Stimulated activated effector memory CD8-positive, alpha-beta T cell treated with anti-CD3 and anti-CD28 coated beads, Interleukin-12 subunit alpha, Interleukin-12 subunit beta, amount 100 ng/mL, for 72 hours (primary cell): ENCODE measurements around the gene ST3GAL4.

Experiments
- ATAC-seq: fragments of 150-1000 bp; cut with Tn5 transposase; 2 replicates; pipeline ENCODE4 v1.10.0; 2021
- DNase-seq, 2 donors: peaks; one replicate each; pipeline ENCODE4 v3.0.0; 2021 to 2022; ENCODE audit warnings: low spot score in 2 of 2
- H3K27ac Mint-ChIP-seq: one replicate; pipeline ENCODE4 v1.8.0; 2022; ENCODE audit warnings: mild to moderate bottlenecking, mixed read lengths
- H3K36me3 Mint-ChIP-seq: one replicate; pipeline ENCODE4 v1.8.0; 2022; ENCODE audit warnings: mild to moderate bottlenecking, mixed read lengths
- H3K4me1 Mint-ChIP-seq: one replicate; pipeline ENCODE4 v1.8.0; 2022; ENCODE audit warnings: mixed read lengths
- H3K4me3 Mint-ChIP-seq: one replicate; pipeline ENCODE4 v1.8.0; 2022; ENCODE audit warnings: mild to moderate bottlenecking, mixed read lengths
- H3K9me3 Mint-ChIP-seq: one replicate; pipeline ENCODE4 v1.8.0; 2022; ENCODE audit warnings: mixed read lengths

ST3GAL4 gene

GRCh38 chr11:126452241-126453101 is 97.0 kb downstream of the ST3GAL4 start:
- Mint-ChIP-seq H3K4me1 (peaks cover 7% of the 10 kb centered on the region), H3K4me3 (no peak overlapping the region), H3K36me3 (no peaks in the 10 kb centered on the region), H3K27ac (no peak overlapping the region), H3K9me3 (peaks cover 4% of the 10 kb centered on the region)
- no peak for ATAC-seq
- no peak for DNase-seq

GRCh38 chr11:126456089-126456488 is 100.6 kb downstream of the ST3GAL4 start:
- no peak overlapping the region for H3K27ac Mint-ChIP-seq
- H3K36me3 Mint-ChIP-seq = no peaks in the 10 kb centered on the region
- no peaks in the 10 kb centered on the region for H3K4me1 Mint-ChIP-seq
- no peaks in the 10 kb centered on the region for H3K9me3 Mint-ChIP-seq
- DNase-seq (no peak), ATAC-seq (peak; percentile 16)
- no peak overlapping the region for H3K4me3 Mint-ChIP-seq

GRCh38 chr11:126456783-126457542 is 101.5 kb downstream of the ST3GAL4 start:
- no peak overlapping the region for H3K27ac Mint-ChIP-seq
- no peaks in the 10 kb centered on the region for H3K36me3 Mint-ChIP-seq
- H3K4me3 Mint-ChIP-seq = no peak overlapping the region
- no peaks in the 10 kb centered on the region for H3K9me3 Mint-ChIP-seq
- DNase-seq (no peak), ATAC-seq (no peak)
- H3K4me1 Mint-ChIP-seq = no peaks in the 10 kb centered on the region

GRCh38 chr11:126457817-126458216 is 102.3 kb downstream of the ST3GAL4 start:
- H3K4me3 Mint-ChIP-seq = no peak overlapping the region
- ATAC-seq (no peak), DNase-seq (no peak)
- H3K4me1 Mint-ChIP-seq = no peaks in the 10 kb centered on the region
- H3K27ac Mint-ChIP-seq = no peak overlapping the region
- H3K9me3 Mint-ChIP-seq = no peaks in the 10 kb centered on the region
- H3K36me3 Mint-ChIP-seq = no peaks in the 10 kb centered on the region

- Mint-ChIP-seq H3K27ac (no peak overlapping the region), H3K4me3 (no peak overlapping the region), H3K9me3 (peaks cover 2% of the 10 kb centered on the region), H3K4me1 (peaks cover 8% of the 10 kb centered on the region), H3K36me3 (no peaks in the 10 kb centered on the region)
- ATAC-seq = no peak
- DNase-seq = no peak
These were observed 104.3 kb downstream of the ST3GAL4 start for GRCh38 chr11:126459691-126460281.

- no peak for ATAC-seq
- Mint-ChIP-seq H3K27ac (no peak overlapping the region), H3K9me3 (peaks cover 2% of the 10 kb centered on the region), H3K4me3 (no peak overlapping the region), H3K36me3 (no peaks in the 10 kb centered on the region), H3K4me1 (peaks cover 16% of the 10 kb centered on the region)
- no peak for DNase-seq
These were observed 105.1 kb downstream of the ST3GAL4 start for GRCh38 chr11:126460417-126461095.

GRCh38 chr11:126461096-126461440 is 105.6 kb downstream of the ST3GAL4 start:
- Mint-ChIP-seq H3K27ac (no peak overlapping the region), H3K4me1 (peaks cover 21% of the 10 kb centered on the region), H3K9me3 (peaks cover 2% of the 10 kb centered on the region), H3K4me3 (no peak overlapping the region), H3K36me3 (no peaks in the 10 kb centered on the region)
- no peak for DNase-seq
- ATAC-seq = no peak

GRCh38 chr11:126461996-126462395 is 106.5 kb downstream of the ST3GAL4 start:
- peaks cover 2% of the 10 kb centered on the region for H3K9me3 Mint-ChIP-seq

GRCh38 chr11:126462422-126462821 is 106.9 kb downstream of the ST3GAL4 start:
- H3K4me1 Mint-ChIP-seq = peaks cover 28% of the 10 kb centered on the region
- no peak overlapping the region for H3K4me3 Mint-ChIP-seq
- DNase-seq (no peak), ATAC-seq (no peak)
- H3K27ac Mint-ChIP-seq = no peak overlapping the region
- no peaks in the 10 kb centered on the region for H3K36me3 Mint-ChIP-seq
- H3K9me3 Mint-ChIP-seq = peaks cover 2% of the 10 kb centered on the region

More at GRCh38 chr11:126461996-126462395, 106.5 kb downstream of the ST3GAL4 start:
- no peak for DNase-seq
- no peak overlapping the region for H3K27ac Mint-ChIP-seq
- H3K4me1 Mint-ChIP-seq = peaks cover 28% of the 10 kb centered on the region
- no peaks in the 10 kb centered on the region for H3K36me3 Mint-ChIP-seq
- no peak overlapping the region for H3K4me3 Mint-ChIP-seq
- no peak for ATAC-seq
